CD4-positive, alpha-beta T cell treated with Interleukin-17A for 4 hours (primary cell): ENCODE measurements around the gene FUBP3.
"Not testable (repeated sequence)": the region's sequence is repeated elsewhere in the genome, so short reads cannot be mapped to it uniquely, and the experiment has no call there.

ENCODE experiments used
- DNase-seq: peaks from one replicate; pipeline ENCODE4 v3.0.0-alpha.2; 2020; ENCODE audit warnings: mixed read lengths

The FUBP3 gene

GRCh38 chr9:130556396-130557076 lies 22.8 kb upstream of the FUBP3 start:
- DNase-seq = no peak

GRCh38 chr9:130557077-130557468 lies 22.3 kb upstream of the FUBP3 start:
- no peak for DNase-seq

GRCh38 chr9:130561056-130561455 lies 18.3 kb upstream of the FUBP3 start:
- DNase-seq = no peak

- DNase-seq = not testable (repeated sequence)
Observed at GRCh38 chr9:130562525-130562924, 16.9 kb upstream of the FUBP3 start.

- DNase-seq = no peak
Observed at GRCh38 chr9:130563797-130564196, 15.6 kb upstream of the FUBP3 start.

- no peak for DNase-seq
Observed at GRCh38 chr9:130565792-130566191, 13.6 kb upstream of the FUBP3 start.

GRCh38 chr9:130570208-130570607 lies 9.2 kb upstream of the FUBP3 start:
- no peak for DNase-seq

- DNase-seq = no peak
Observed at GRCh38 chr9:130575514-130575913, 3.9 kb upstream of the FUBP3 start.

GRCh38 chr9:130576176-130576575 lies 3.2 kb upstream of the FUBP3 start:
- DNase-seq = no peak

- no peak for DNase-seq
Observed at GRCh38 chr9:130579738-130580463, 524 bp downstream of the FUBP3 start.

GRCh38 chr9:130581766-130582165 lies 2.4 kb downstream of the FUBP3 start:
- no peak for DNase-seq

GRCh38 chr9:130583271-130583670 lies 3.9 kb downstream of the FUBP3 start:
- no peak for DNase-seq

GRCh38 chr9:130587921-130588320 lies 8.5 kb downstream of the FUBP3 start:
- DNase-seq = no peak

GRCh38 chr9:130588416-130588815 lies 9.0 kb downstream of the FUBP3 start:
- DNase-seq = no peak

GRCh38 chr9:130589754-130590153 lies 10.4 kb downstream of the FUBP3 start:
- no peak for DNase-seq

- DNase-seq = no peak
Observed at GRCh38 chr9:130590305-130590704, 10.9 kb downstream of the FUBP3 start.

- DNase-seq = no peak
Observed at GRCh38 chr9:130593020-130593419, 13.6 kb downstream of the FUBP3 start.

- no peak for DNase-seq
Observed at GRCh38 chr9:130597228-130597627, 17.9 kb downstream of the FUBP3 start.

- DNase-seq = no peak
Observed at GRCh38 chr9:130598188-130598587, 18.8 kb downstream of the FUBP3 start.

- DNase-seq = no peak
Observed at GRCh38 chr9:130599625-130600024, 20.2 kb downstream of the FUBP3 start.

GRCh38 chr9:130601100-130601499 lies 21.7 kb downstream of the FUBP3 start:
- no peak for DNase-seq

GRCh38 chr9:130604295-130604694 lies 24.9 kb downstream of the FUBP3 start:
- no peak for DNase-seq

GRCh38 chr9:130606887-130607600 lies 27.7 kb downstream of the FUBP3 start:
- no peak for DNase-seq
